CD14-positive monocyte (primary cell): ENCODE results near the gene WDR70. TPM values are rescaled to one million over a fixed set of nuclear protein-coding genes. Genes with fewer than 3 reads are reported as not detected.

Experiments used
- DNase-seq, 3 donors: peaks; one replicate each; pipeline ENCODE4 v3.0.0-alpha.2; 2011 to 2022
- H2AFZ ChIP-seq: 2 replicates; pipeline ENCODE4 v1.6.0; 2012; ENCODE audit warnings: mild to moderate bottlenecking, low read depth, low read length, inconsistent platforms; ENCODE audit not compliant: insufficient read depth, poor library complexity, severe bottlenecking
- H3K27ac ChIP-seq, 2 donors: 1 replicate in 1 of 2; 2 replicates in 1 of 2; pipeline ENCODE4 v1.5.1; 2012 to 2013; ENCODE audit warnings: low read length in 2 of 2, control low read depth in 1 of 2, inconsistent platforms in 1 of 2, low read depth in 1 of 2, mild to moderate bottlenecking in 1 of 2
- H3K27me3 ChIP-seq, 2 donors: one replicate each; pipeline versions ENCODE4 v1.6.0 to v1.6.1; 2011 to 2013; ENCODE audit warnings: low read length in 2 of 2; ENCODE audit not compliant: control insufficient read depth in 2 of 2, insufficient read depth in 2 of 2
- H3K36me3 ChIP-seq, 2 donors: replicated peaks in 1 of 2; 1 replicate in 1 of 2; 2 replicates in 1 of 2; pipeline versions ENCODE4 v1.5.1 to v1.6.1; 2012 to 2013; ENCODE audit warnings: low read length in 2 of 2, control low read depth in 1 of 2, inconsistent platforms in 1 of 2, mild to moderate bottlenecking in 1 of 2; ENCODE audit not compliant: insufficient read depth in 2 of 2, control insufficient read depth in 1 of 2
- H3K4me1 ChIP-seq, 2 donors: 1 replicate in 1 of 2; 2 replicates in 1 of 2; pipeline versions ENCODE4 v1.5.1 to v1.6.1; 2012 to 2013; ENCODE audit warnings: low read length in 2 of 2, control low read depth in 1 of 2, inconsistent platforms in 1 of 2, mild to moderate bottlenecking in 1 of 2, moderate library complexity in 1 of 2; ENCODE audit not compliant: insufficient read depth in 2 of 2, control insufficient read depth in 1 of 2
- H3K4me2 ChIP-seq: replicated peaks from 2 replicates; pipeline ENCODE3; 2012; ENCODE audit warnings: low read length, moderate library complexity, mild to moderate bottlenecking; ENCODE audit not compliant: poor library complexity, severe bottlenecking; ENCODE audit errors: extremely low read depth
- H3K4me3 ChIP-seq, 3 experiments: fragments of 200-600 bp in 1 of 3; sonication (generic) in 1 of 3; replicated peaks in 1 of 3; 1 replicate in 2 of 3; 2 replicates in 1 of 3; pipeline ENCODE4 v1.5.1; 2011 to 2013; ENCODE audit warnings: low read length in 3 of 3, mild to moderate bottlenecking in 3 of 3, control low read depth in 2 of 3, low read depth in 2 of 3, inconsistent platforms in 1 of 3, moderate library complexity in 1 of 3
- H3K79me2 ChIP-seq: 2 replicates; pipeline ENCODE4 v1.6.0; 2012; ENCODE audit warnings: mild to moderate bottlenecking, control low read depth, inconsistent platforms, low read length, moderate library complexity; ENCODE audit not compliant: insufficient read depth
- H3K9ac ChIP-seq: 2 replicates; pipeline ENCODE4 v1.6.0; 2017; ENCODE audit warnings: low read length, mild to moderate bottlenecking; ENCODE audit not compliant: insufficient read depth, poor library complexity, severe bottlenecking
- H3K9me3 ChIP-seq, 2 donors: replicated peaks in 1 of 2; 1 replicate in 1 of 2; 2 replicates in 1 of 2; pipeline versions ENCODE4 v1.5.1 to v1.6.1; 2012 to 2013; ENCODE audit warnings: low read length in 2 of 2, control low read depth in 1 of 2; ENCODE audit not compliant: control insufficient read depth in 1 of 2, insufficient read depth in 1 of 2
- H4K20me1 ChIP-seq: 2 replicates; pipeline ENCODE4 v1.6.0; 2012; ENCODE audit warnings: mild to moderate bottlenecking, low read length, control low read depth, moderate library complexity; ENCODE audit not compliant: insufficient read depth
- H3K27ac Mint-ChIP-seq, 7 donors: one replicate each; pipeline ENCODE4 v1.8.0; 2020; ENCODE audit warnings: mild to moderate bottlenecking in 7 of 7, mixed read lengths in 7 of 7, moderate library complexity in 6 of 7, inconsistent platforms in 2 of 7
- H3K27me3 Mint-ChIP-seq, 3 donors: one replicate each; pipeline ENCODE4 v1.8.0; 2021 to 2022; ENCODE audit warnings: low read depth in 3 of 3, mild to moderate bottlenecking in 3 of 3, mixed read lengths in 3 of 3, moderate library complexity in 3 of 3, inconsistent platforms in 1 of 3
- H3K36me3 Mint-ChIP-seq, 2 donors: one replicate each; pipeline ENCODE4 v1.8.0; 2020; ENCODE audit warnings: mixed read lengths in 2 of 2, inconsistent platforms in 1 of 2, mild to moderate bottlenecking in 1 of 2
- H3K4me1 Mint-ChIP-seq: one replicate; pipeline ENCODE4 v1.8.0; 2020; ENCODE audit warnings: mild to moderate bottlenecking, mixed read lengths
- H3K4me3 Mint-ChIP-seq, 2 donors: one replicate each; pipeline ENCODE4 v1.8.0; 2020; ENCODE audit warnings: mild to moderate bottlenecking in 2 of 2, mixed read lengths in 2 of 2, moderate library complexity in 1 of 2
- H3K9me3 Mint-ChIP-seq, 7 donors: one replicate each; pipeline ENCODE4 v1.8.0; 2020 to 2022; ENCODE audit warnings: mixed read lengths in 7 of 7, mild to moderate bottlenecking in 6 of 7, moderate library complexity in 6 of 7, inconsistent platforms in 2 of 7
- WGBS: methylation state at CpG from one replicate; pipeline ENCODE4 v1.1.5; 2013; ENCODE audit warnings: missing lambda C conversion rate; ENCODE audit not compliant: insufficient coverage; 5-methylcytosine and 5-hydroxymethylcytosine counted together
- intact Hi-C, 2 donors: fragments of 100-400 bp; cut with micrococcal nuclease; formaldehyde crosslinking; loops; one replicate each; pipeline versions ENCODE4 v1.15.0 to v1.15.1; 2023
- polyA plus RNA-seq, 3 donors: library from polyadenylated mRNA; depleted of rRNA in 1 of 3; unstranded in 2 of 3; stranded (reverse) in 1 of 3; fragments of 300-500 nt in 2 of 3; fragments of >200 nt in 1 of 3; fragmentation: Illumina TruSeq in 2 of 3; gene quantifications; 1 replicate in 2 of 3; 2 replicates in 1 of 3; pipeline ENCODE4 v1.2.3, GENCODE V29; 2012 to 2021
- TF ChIP-seq, protein P1 (sequence below): fragments of 200-600 bp; IDR thresholded peaks from one replicate; pipeline ENCODE4 v1.8.0; 2022; ENCODE audit warnings: antibody characterized with exemption, mild to moderate bottlenecking

WDR70 gene
- polyA plus RNA-seq, 3 donors = 13.1 to 21.0 (median 19.1) TPM

DNA sequence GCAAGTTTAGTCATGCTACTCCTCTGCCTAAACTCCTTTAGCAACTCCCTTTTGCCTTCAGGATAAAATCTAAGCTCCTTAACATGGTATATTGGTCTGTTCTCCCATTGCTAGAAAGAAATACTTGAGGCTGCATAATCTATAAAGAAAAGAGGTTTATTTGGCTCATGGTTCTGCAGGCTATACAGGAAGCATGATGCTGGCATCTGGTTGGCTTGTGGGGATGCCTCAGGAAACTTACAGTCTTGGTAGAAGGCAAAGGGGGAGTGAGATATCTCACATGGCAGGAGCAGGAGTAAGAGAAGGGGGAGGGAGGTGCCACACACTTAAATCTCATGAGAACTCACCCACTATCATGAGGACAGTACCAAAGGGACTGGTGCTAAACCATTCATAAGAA lies 315.7 kb downstream of the WDR70 start:
- Histone ChIP-seq H3K4me2 (no peak overlapping the region), H3K79me2 (no peaks in the 10 kb centered on the region), H3K9ac (no peak overlapping the region), H3K9me3 (no peaks in the 10 kb centered on the region), H3K27ac (no peak overlapping the region), H3K27me3 (no peaks in the 10 kb centered on the region), H4K20me1 (no peaks in the 10 kb centered on the region), H2AFZ (no peak overlapping the region), H3K4me3 (no peak overlapping the region), H3K4me1 (no peaks in the 10 kb centered on the region), H3K36me3 (peaks cover 3 to 20% of the 10 kb centered on the region in 2 donors)
- Mint-ChIP-seq H3K4me1 (no peaks in the 10 kb centered on the region), H3K36me3 (peaks cover 11 to 13% of the 10 kb centered on the region in 2 donors), H3K27ac (peak overlapping the region in 1 of 7 donors; percentile 28), H3K9me3 (peaks cover 9 to 27% (median 17%) of the 10 kb centered on the region in 7 donors), H3K4me3 (no peak overlapping the region), H3K27me3 (peaks cover 0 to 2% (median 0%) of the 10 kb centered on the region in 3 donors)
- DNase-seq = no peak
- intact Hi-C loops = no loop called here
- TF ChIP-seq, protein P1, sequence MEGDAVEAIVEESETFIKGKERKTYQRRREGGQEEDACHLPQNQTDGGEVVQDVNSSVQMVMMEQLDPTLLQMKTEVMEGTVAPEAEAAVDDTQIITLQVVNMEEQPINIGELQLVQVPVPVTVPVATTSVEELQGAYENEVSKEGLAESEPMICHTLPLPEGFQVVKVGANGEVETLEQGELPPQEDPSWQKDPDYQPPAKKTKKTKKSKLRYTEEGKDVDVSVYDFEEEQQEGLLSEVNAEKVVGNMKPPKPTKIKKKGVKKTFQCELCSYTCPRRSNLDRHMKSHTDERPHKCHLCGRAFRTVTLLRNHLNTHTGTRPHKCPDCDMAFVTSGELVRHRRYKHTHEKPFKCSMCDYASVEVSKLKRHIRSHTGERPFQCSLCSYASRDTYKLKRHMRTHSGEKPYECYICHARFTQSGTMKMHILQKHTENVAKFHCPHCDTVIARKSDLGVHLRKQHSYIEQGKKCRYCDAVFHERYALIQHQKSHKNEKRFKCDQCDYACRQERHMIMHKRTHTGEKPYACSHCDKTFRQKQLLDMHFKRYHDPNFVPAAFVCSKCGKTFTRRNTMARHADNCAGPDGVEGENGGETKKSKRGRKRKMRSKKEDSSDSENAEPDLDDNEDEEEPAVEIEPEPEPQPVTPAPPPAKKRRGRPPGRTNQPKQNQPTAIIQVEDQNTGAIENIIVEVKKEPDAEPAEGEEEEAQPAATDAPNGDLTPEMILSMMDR = no peak

DNA sequence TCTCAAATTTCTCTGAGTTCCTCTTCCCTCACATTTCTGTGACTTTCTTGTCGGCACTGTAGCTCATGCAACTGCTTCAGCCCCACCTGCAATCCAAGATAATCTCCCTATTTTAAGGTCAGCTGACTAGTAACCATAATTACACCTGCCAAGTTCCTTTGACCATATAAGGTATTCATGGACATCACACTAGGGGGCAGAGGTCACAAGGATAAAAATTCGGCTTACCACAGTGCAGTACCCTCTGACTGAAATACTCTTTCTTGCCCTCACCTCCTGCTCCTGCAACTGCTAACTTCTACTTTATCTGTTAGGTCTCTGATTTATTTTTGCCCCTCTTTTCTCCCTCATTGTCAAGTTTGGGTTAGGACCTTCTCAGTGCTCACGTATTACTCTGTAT lies 316.5 kb downstream of the WDR70 start:
- H3K36me3 Mint-ChIP-seq = peaks cover 12 to 15% of the 10 kb centered on the region in 2 donors

More for the DNA sequence above, 316.5 kb downstream of the WDR70 start:
- Mint-ChIP-seq H3K27ac (no peak overlapping the region), H3K9me3 (peaks cover 6 to 24% (median 15%) of the 10 kb centered on the region in 7 donors), H3K4me1 (no peaks in the 10 kb centered on the region), H3K4me3 (no peak overlapping the region), H3K27me3 (peaks cover 0 to 2% (median 0%) of the 10 kb centered on the region in 3 donors)
- H3K9me3 ChIP-seq = no peaks in the 10 kb centered on the region
- H3K4me3 ChIP-seq = no peak overlapping the region
- no peak overlapping the region for H3K4me2 ChIP-seq
- H3K4me1 ChIP-seq = no peaks in the 10 kb centered on the region
- no peaks in the 10 kb centered on the region for H3K27me3 ChIP-seq
- DNase-seq = no peak
- intact Hi-C loops = no loop called here
- peaks cover 3 to 24% of the 10 kb centered on the region in 2 donors for H3K36me3 ChIP-seq
- H3K9ac ChIP-seq = no peak overlapping the region
- H4K20me1 ChIP-seq = no peaks in the 10 kb centered on the region
- 93% methylated on average over 2 of the region's 3 CpGs for WGBS
- no peak overlapping the region for H3K27ac ChIP-seq
- H2AFZ ChIP-seq = no peak overlapping the region
- TF ChIP-seq, protein P1 = no peak
- no peaks in the 10 kb centered on the region for H3K79me2 ChIP-seq
